Fibroblast of peridontal ligament (primary cell): ENCODE measurements around the gene KLRG1.

Experiments
- DNase-seq: peaks from one replicate; pipeline ENCODE4 v3.0.0-alpha.2; 2010; ENCODE audit errors: extremely low read depth

Gene KLRG1

GRCh38 chr12:8985213-8985754, 4.1 kb upstream of the KLRG1 start:
- no peak for DNase-seq

GRCh38 chr12:8987163-8987562, 2.2 kb upstream of the KLRG1 start:
- DNase-seq: no peak

DNA sequence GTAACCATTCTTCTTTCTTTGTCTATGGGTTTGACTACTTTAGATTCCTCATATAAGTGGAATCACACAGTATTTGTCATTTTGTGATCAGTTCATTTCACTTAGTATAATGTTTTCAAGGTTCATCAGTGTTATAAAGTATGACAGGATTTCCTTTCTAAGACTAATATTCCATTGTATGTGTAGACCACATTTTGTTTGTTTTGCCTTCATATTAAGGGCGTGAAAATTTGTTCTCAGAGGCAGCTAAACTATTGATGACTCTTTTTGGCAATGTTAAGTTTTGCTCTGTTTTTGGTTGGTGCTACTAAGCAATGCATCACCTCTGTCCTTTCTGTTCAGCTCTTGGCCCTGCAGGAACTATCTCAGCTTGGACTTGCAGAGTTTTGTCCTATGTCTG, 1.7 kb upstream of the KLRG1 start:
- no peak for DNase-seq

DNA sequence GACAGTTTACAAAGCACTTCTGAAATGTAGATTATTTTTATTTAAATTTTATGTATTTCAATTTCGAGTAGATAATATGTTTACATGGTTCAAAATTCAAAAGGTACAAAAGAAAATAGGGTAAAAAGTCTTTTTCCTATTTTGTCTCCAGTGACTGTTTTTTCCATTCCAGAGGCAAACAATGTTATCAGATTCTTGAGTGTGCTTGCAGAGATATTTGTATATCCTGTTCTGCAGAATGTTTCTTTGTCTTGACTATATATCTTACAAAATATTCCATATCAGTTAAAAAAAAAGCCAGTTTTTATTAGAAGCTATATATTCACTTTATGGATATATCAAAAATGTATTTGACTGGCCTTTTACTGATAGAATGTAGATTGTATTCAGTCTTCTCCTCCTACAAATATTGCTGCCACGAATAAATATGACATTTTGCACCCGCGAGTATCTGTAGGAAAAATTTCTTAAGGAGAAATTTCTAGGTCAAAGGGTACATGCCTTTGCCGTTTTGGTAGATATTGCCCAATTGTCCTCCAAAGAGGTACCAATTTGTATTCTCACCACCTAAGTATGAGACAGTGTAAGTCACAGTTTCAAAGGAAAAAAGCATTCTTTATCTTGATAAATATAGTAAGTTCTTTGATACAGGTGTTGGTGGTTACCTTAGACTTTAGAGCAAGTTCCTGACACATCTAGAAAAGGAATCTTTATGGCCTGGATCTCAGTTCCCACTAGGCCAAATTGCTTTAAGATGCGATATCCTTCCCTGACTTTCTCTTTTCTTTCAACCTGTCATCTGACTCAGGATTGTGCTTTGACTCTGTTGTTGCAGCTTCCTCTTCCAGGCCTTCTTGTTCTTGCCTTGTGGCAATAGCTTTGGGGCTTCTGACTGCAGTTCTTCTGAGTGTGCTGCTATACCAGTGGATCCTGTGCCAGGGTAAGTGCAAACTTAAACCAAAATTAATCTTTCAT, 2.3 kb downstream of the KLRG1 start:
- no peak for DNase-seq

- DNase-seq: no peak
These were observed 4.5 kb downstream of the KLRG1 start for GRCh38 chr12:8993827-8994226.

DNA sequence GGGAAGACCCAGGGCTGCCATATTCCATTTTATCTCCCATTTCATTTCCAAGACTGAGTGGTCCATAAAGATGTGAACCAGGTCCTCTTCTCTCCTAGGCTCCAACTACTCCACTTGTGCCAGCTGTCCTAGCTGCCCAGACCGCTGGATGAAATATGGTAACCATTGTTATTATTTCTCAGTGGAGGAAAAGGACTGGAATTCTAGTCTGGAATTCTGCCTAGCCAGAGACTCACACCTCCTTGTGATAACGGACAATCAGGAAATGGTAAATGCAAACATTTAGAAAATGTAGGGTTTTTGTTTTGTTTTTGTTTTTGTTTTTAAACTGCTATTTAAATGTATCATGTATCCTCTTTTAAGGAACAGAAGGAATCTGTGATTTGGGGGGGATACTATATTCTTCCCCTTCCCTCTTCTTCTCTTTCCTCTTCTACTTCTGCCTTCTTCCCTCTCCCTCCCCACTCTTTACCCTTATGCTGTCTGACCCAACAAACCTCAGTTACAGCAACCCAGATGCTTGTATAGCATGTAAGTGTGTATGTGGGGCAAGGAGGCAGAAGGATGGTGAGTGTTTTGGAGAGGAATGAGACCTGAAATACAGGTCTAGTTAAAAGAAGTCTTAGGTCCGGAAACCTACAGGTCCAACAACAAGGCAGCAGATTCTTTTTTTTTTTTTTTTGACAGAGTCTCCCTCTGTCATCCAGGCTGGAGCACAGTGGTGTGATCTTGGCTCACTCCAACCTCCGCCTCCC, 5.9 kb downstream of the KLRG1 start:
- DNase-seq: no peak

DNA sequence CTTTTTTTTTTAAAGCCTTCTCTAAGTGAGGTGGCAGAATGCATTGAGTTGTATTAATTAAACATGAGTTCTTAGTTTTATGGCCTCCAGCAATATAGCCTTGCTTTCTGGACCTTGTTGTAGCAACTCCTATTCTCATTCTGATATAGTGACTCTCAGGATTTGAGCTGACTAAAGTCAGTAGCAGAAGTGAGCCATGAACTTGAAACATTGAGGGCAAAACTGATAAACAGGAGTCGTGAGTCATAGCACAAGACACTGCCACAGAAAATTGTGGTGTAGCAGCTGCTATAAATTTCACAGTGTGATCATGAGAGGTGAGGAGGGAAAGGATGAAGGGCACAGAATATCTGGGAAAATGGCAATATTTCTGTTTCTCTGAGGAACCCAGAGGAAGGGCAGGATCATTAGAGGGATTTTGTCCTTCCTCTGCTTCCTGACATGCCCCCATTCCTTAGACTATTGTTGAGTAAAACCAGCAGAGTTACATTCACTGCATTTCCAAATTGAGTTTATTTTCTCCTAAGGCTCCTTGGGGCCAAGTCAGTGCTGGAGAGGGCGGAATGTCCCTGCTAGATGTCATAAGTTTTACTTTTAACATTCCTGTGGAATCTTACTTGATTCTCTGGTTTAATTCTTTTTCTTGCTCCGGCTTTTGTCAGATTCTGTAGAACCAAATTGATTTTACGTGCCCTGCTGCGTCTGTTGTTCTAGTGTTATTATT, 7.5 kb downstream of the KLRG1 start:
- peak; percentile 22 for DNase-seq

DNA sequence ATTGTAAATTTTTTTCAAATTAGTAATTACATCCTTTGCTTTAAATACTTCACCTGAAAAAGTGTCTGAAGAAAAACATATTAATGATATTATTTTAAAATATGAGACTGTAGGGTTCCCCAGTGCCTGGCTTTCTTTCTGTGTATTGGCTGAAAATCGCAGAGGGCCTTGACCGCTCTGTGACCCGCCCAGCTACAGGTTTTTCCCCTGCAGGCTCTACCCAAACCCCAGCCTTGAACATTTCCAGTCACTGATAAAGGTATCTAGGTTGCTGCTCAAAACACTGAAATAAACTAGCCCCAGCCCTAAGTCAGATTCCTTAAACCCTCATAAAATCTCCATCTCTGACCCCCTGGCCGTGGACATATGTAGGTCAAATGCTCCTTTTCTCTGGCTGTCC, 11.9 kb downstream of the KLRG1 start:
- no peak for DNase-seq

DNA sequence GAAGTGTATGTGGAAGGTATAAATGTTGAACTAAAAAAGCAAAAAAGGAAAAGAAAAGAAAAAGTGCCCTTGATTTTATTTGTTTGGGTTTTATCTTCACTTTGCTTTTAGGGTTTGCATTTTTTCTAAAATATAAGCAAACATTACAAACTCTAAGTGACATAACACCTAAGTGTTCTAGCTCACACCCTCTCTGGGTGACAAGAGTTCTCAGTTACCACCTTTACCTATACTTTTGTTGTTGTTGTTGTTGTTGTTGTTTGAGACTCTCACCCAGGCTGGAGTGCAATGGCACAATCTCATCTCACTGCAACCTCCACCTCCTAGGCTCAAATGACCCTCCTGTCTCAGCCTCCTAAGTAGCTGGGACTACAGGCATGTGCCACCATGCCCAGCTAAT, 13.0 kb downstream of the KLRG1 start:
- DNase-seq: no peak

DNA sequence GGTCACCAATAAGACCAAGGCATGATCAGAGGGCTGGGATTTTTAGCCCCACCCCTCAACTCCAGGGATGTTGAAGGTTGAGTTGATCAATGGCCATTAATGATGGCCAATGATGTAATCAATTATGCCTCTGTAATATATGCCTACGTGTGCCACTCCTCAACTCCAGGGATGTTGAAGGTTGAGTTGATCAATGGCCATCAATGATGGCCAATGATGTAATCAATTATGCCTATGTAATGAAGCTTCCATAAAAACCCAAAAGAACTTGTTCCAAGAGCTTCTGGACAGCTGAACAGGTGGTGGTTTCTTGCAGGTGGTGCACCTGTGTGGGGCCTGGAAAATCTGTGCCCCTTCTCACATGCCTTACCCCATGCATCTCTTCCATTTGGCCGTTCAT, 33.2 kb downstream of the KLRG1 start:
- no peak for DNase-seq

- no peak for DNase-seq
These were observed 35.2 kb downstream of the KLRG1 start for GRCh38 chr12:9024512-9024911.

DNA sequence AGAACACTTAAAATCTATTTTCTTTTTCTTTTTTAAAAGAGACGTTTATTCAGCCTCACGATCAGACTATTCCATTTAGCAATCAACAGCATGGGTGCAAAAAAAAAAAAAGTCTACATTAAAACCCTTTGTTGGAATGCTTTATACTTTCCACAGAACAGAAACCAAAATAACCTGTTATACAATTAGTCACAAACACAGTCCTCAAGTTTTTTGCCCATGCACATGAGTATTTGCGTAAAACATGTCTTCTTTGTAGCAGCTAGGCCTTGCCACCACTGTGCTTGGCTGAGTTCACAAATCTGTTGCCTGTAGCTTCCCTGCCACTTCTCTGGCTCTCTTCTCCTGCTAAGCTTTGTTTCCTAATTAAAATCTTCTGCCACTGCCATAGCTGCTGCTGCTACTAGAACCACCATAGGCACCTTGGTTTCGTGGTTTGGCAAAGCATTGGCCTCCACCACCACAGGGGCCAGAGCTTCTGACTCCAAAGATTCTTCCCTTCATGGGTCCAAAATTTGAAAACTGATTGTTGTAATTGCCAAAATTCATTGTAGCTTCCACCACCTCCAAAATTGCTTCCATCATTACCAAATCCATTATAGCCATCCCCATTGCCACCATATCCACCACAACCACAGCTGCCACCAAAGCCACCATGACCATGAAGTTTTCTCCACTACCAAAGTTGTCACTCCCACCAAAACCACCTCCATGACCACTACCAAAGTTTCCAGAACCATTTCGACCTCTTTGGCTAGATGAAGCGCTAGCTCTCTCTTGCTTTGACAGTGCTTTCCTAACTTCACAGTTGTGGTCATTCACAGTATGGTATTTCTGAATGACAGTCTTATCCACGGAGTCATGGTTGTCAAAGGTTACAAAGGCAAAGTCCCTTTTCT, 38.1 kb downstream of the KLRG1 start:
- DNase-seq: no peak

GRCh38 chr12:9030776-9031175, 41.4 kb downstream of the KLRG1 start:
- no peak for DNase-seq

DNA sequence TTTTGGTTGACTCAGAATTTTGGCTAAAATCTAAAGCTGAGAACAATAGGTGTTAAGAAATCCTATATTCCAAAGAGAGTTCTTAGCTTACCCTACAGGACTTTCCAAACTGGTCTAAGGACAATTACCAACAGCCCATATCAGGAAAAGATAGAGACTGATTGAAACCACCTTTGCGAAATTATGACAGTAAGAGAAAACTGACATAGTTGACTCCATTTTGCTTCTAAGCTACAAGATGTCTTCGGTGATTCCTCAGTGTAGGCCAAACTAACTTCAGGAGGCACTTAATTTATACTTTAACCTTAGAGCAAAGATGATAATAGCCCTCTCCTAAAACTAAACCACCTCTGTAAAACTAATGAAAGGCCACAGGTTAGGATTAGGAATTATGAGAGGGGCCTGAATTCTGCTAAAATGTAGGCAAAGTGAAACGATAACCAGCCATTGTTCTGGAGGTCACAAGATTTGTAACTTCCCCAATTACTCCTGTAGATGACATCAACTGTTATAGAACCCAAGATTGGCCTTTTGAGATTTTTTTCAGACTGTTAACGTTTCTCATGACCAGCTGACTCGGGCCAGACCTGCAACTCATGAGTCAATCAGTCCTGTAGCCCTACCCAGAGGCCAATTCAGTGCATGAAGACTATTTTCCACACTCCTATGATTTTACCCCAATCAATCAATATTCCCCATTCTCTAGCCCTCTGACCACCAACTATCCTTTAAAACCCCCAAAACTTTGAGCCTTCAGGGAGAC, 43.0 kb downstream of the KLRG1 start:
- DNase-seq: no peak

- no peak for DNase-seq
These were observed 44.0 kb downstream of the KLRG1 start for GRCh38 chr12:9033265-9033887.

- DNase-seq: no peak
These were observed 44.7 kb downstream of the KLRG1 start for GRCh38 chr12:9034095-9034494.

DNA sequence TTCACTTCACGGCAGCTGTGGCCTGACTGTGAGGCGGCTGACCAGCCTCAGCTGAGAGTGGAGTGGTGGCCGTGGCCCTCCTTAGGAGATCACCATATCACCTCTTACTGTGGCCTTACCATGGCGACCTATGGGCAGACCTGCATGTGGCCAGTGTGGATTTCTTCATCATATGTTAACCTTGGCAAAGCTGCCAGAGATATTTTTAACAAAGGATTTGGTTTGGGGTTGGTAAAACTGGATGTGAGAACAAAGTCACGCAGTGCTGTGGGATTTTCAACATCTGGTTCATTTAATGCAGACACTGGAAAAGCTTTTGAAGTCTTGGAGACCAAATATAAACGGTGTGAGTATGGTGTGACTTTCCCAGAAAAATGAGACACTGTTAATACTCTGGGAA, 46.9 kb downstream of the KLRG1 start:
- DNase-seq: no peak

- DNase-seq: no peak
These were observed 48.1 kb downstream of the KLRG1 start for GRCh38 chr12:9037431-9037830.

- DNase-seq: peak; percentile 63
These were observed 50.1 kb downstream of the KLRG1 start for GRCh38 chr12:9039397-9039977.
